Gastroesophageal sphincter (tissue), 3 donors: ENCODE measurements around the gene AREL1.

Experiments used
- POLR2A ChIP-seq, 2 donors: fragments of 450-650 bp; IDR thresholded peaks; one replicate each; pipeline ENCODE4 v1.6.1; 2017; ENCODE audit warnings: antibody characterized with exemption in 2 of 2, mild to moderate bottlenecking in 2 of 2, moderate library complexity in 1 of 2
- POLR2AphosphoS5 ChIP-seq: sonication (generic); formaldehyde crosslinking; IDR thresholded peaks from one replicate; pipeline ENCODE4 v1.6.1; 2017; ENCODE audit warnings: antibody characterized with exemption
- TF ChIP-seq, protein P1 (sequence below), 4 experiments: fragments of 200-600 bp in 2 of 4; fragments of 450-650 bp in 2 of 4; sonication (generic) in 1 of 4; IDR thresholded peaks; one replicate each; pipeline ENCODE4 v1.5.1; 2017 to 2019; ENCODE audit warnings: antibody characterized with exemption in 4 of 4, mild to moderate bottlenecking in 2 of 4, moderate library complexity in 2 of 4

- TF ChIP-seq, protein P1, sequence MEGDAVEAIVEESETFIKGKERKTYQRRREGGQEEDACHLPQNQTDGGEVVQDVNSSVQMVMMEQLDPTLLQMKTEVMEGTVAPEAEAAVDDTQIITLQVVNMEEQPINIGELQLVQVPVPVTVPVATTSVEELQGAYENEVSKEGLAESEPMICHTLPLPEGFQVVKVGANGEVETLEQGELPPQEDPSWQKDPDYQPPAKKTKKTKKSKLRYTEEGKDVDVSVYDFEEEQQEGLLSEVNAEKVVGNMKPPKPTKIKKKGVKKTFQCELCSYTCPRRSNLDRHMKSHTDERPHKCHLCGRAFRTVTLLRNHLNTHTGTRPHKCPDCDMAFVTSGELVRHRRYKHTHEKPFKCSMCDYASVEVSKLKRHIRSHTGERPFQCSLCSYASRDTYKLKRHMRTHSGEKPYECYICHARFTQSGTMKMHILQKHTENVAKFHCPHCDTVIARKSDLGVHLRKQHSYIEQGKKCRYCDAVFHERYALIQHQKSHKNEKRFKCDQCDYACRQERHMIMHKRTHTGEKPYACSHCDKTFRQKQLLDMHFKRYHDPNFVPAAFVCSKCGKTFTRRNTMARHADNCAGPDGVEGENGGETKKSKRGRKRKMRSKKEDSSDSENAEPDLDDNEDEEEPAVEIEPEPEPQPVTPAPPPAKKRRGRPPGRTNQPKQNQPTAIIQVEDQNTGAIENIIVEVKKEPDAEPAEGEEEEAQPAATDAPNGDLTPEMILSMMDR (IDR thresholded peaks at IDR 0.05) = no peak
- TF ChIP-seq POLR2AphosphoS5 (no peak), POLR2A (IDR thresholded peaks at IDR 0.05) (no peak)
Observed at GRCh38 chr14:74616507-74616906, 96.4 kb downstream of the AREL1 start.
